Liver (tissue), 10 donors: Measurements from ENCODE around the gene EWSR1. TPM values are rescaled to one million over a fixed set of nuclear protein-coding genes. Genes with fewer than 3 reads are reported as not detected.

Source experiments
- DNase-seq: peaks from one replicate; pipeline ENCODE4 v3.0.0-alpha.2; 2017; ENCODE audit warnings: low spot score
- H3K27ac ChIP-seq, 2 donors: one replicate each; pipeline ENCODE4 v1.7.0; 2013; ENCODE audit warnings: inconsistent platforms in 2 of 2, low read length in 2 of 2, control low read depth in 1 of 2, low read depth in 1 of 2, mild to moderate bottlenecking in 1 of 2
- H3K27me3 ChIP-seq, 4 donors: one replicate each; pipeline versions ENCODE4 v1.6.1 to v1.7.0; 2013; ENCODE audit warnings: low read length in 3 of 4, inconsistent platforms in 1 of 4, mild to moderate bottlenecking in 1 of 4, moderate library complexity in 1 of 4; ENCODE audit not compliant: control insufficient read depth in 4 of 4, insufficient read depth in 4 of 4
- H3K36me3 ChIP-seq, 4 donors: one replicate each; pipeline versions ENCODE4 v1.6.1 to v1.7.0; 2013; ENCODE audit warnings: low read length in 3 of 4, mild to moderate bottlenecking in 3 of 4, low read depth in 1 of 4, moderate library complexity in 1 of 4; ENCODE audit not compliant: control insufficient read depth in 4 of 4, insufficient read depth in 3 of 4
- H3K4me1 ChIP-seq, 4 donors: one replicate each; pipeline versions ENCODE4 v1.6.1 to v1.7.0; 2013; ENCODE audit warnings: low read length in 3 of 4, mild to moderate bottlenecking in 3 of 4, moderate library complexity in 1 of 4; ENCODE audit not compliant: control insufficient read depth in 4 of 4, insufficient read depth in 4 of 4
- H3K4me3 ChIP-seq, 3 donors: one replicate each; pipeline versions ENCODE4 v1.6.1 to v1.7.0; 2013; ENCODE audit warnings: low read length in 3 of 3, control low read depth in 1 of 3, low read depth in 1 of 3, mild to moderate bottlenecking in 1 of 3
- H3K9ac ChIP-seq, 2 donors: one replicate each; pipeline ENCODE4 v1.7.0; 2013; ENCODE audit warnings: low read length in 2 of 2, mild to moderate bottlenecking in 2 of 2, moderate library complexity in 2 of 2, control low read depth in 1 of 2, low read depth in 1 of 2
- H3K9me3 ChIP-seq, 4 donors: one replicate each; pipeline versions ENCODE4 v1.6.1 to v1.7.0; 2013; ENCODE audit warnings: low read length in 3 of 4; ENCODE audit not compliant: control insufficient read depth in 4 of 4
- EGR1 ChIP-seq, 2 donors: IDR thresholded peaks; 2 replicates each; pipeline ENCODE4 v1.6.1; 2016 to 2018; ENCODE audit warnings: antibody characterized with exemption in 2 of 2, low read depth in 2 of 2
- FOXA1 ChIP-seq: IDR thresholded peaks from 2 replicates; pipeline ENCODE4 v1.6.1; 2016; ENCODE audit warnings: antibody characterized with exemption
- FOXA2 ChIP-seq: IDR thresholded peaks from 2 replicates; pipeline ENCODE4 v1.6.1; 2016; ENCODE audit warnings: antibody characterized with exemption
- GABPA ChIP-seq, 2 donors: IDR thresholded peaks in 1 of 2; conservative IDR thresholded peaks in 1 of 2; 2 replicates each; pipeline ENCODE4 v1.6.1; 2016; ENCODE audit warnings: antibody characterized with exemption in 2 of 2, mild to moderate bottlenecking in 1 of 2, moderate library complexity in 1 of 2
- HNF4A ChIP-seq, 2 donors: conservative IDR thresholded peaks; 2 replicates each; pipeline ENCODE4 v1.6.1; 2016; ENCODE audit warnings: antibody characterized with exemption in 2 of 2, mild to moderate bottlenecking in 2 of 2
- JUND ChIP-seq, 2 donors: IDR thresholded peaks; 2 replicates each; pipeline ENCODE4 v1.6.1; 2016; ENCODE audit warnings: antibody characterized with exemption in 2 of 2
- NR2F2 ChIP-seq: IDR thresholded peaks from 2 replicates; pipeline ENCODE4 v1.6.1; 2016; ENCODE audit warnings: antibody characterized with exemption
- RAD21 ChIP-seq, 2 donors: IDR thresholded peaks; 2 replicates each; pipeline ENCODE4 v1.6.1; 2016; ENCODE audit warnings: antibody characterized with exemption in 2 of 2, mild to moderate bottlenecking in 2 of 2
- RXRA ChIP-seq, 2 donors: IDR thresholded peaks; 2 replicates each; pipeline ENCODE4 v1.6.1; 2017 to 2018; ENCODE audit warnings: antibody characterized with exemption in 2 of 2, mild to moderate bottlenecking in 1 of 2
- TAF1 ChIP-seq: conservative IDR thresholded peaks from 2 replicates; pipeline ENCODE4 v1.6.1; 2016; ENCODE audit warnings: antibody characterized with exemption, mild to moderate bottlenecking
- YY1 ChIP-seq: IDR thresholded peaks from 2 replicates; pipeline ENCODE4 v1.6.1; 2016; ENCODE audit warnings: antibody characterized with exemption, mild to moderate bottlenecking
- WGBS: extraction: QIAGEN DNeasy Blood & Tissue Kit; methylation state at CpG from one replicate; pipeline ENCODE4 v1.1.7; 2013; 5-methylcytosine and 5-hydroxymethylcytosine counted together
- polyA plus RNA-seq, 2 donors: library from polyadenylated mRNA; stranded (reverse) in 1 of 2; unstranded in 1 of 2; fragments of 200-250 nt in 1 of 2; fragments of >200 nt in 1 of 2; fragmentation: Nextera tagmentation in 1 of 2; extraction: Ambion mirVana in 1 of 2; gene quantifications; one replicate each; pipeline versions ENCODE4 v1.2.1 to v1.2.3, GENCODE V29; 2013 to 2015
- small RNA-seq: library from RNA; depleted of rRNA; stranded (forward); fragments of <200 nt; gene quantifications from one replicate; pipeline ENCODE3, GENCODE V24; 2014
- total RNA-seq, 2 donors: library from RNA; depleted of rRNA; stranded (reverse); fragments of >200 nt; gene quantifications; one replicate each; pipeline ENCODE4 v1.2.3, GENCODE V29; 2014
- TF ChIP-seq, protein P1 (sequence below): IDR thresholded peaks from 2 replicates; pipeline ENCODE4 v1.6.1; 2016; ENCODE audit warnings: antibody characterized with exemption, mild to moderate bottlenecking
- TF ChIP-seq, protein P2 (sequence below): IDR thresholded peaks from 2 replicates; pipeline ENCODE4 v1.6.1; 2016; ENCODE audit warnings: antibody characterized with exemption
- TF ChIP-seq, protein P3 (sequence below): IDR thresholded peaks from 2 replicates; pipeline ENCODE4 v1.6.1; 2016; ENCODE audit warnings: antibody characterized with exemption
- TF ChIP-seq, protein P4 (sequence below): fragments of 150-350 bp; IDR thresholded peaks from 2 replicates; pipeline ENCODE4 v1.5.1; 2017; ENCODE audit warnings: improper control_type of control experiment, low read depth, low read length; ENCODE audit not compliant: missing input control
- TF ChIP-seq, protein P5 (sequence below): IDR thresholded peaks from 2 replicates; pipeline ENCODE4 v1.6.1; 2016; ENCODE audit warnings: antibody characterized with exemption
- donor health status: healthy.
- donor health status: healthy.
- donor health status: healthy.
- donor health status: healthy.
- donor health status: healthy.

EWSR1 gene
- total and polyA plus RNA-seq, 4 donors: 64.8 to 134 (median 78.3) TPM

DNA sequence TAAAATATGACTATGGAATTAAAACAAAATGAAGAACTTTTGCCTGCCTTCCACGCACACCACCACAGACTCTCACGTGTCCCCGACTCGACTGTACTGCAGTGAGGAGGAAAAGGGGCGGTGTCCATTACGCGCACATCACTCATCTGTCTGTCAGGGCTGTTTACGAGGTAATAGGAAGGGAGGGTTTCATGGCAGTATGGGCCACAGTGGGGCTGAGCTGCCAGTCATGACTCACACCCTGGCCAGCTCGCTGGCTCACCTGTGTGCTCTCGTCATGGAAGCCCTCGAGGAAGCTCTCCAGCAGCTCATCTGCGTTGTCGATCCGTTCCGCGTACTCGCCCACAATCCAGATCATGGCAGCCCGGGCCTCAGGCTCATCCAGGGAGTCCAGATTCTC is 80.9 kb downstream of the EWSR1 start:
- H3K27me3 ChIP-seq: no peaks in the 10 kb centered on the region
- TF ChIP-seq RXRA (IDR thresholded peaks at IDR 0.05): no peak
- no peak for TF ChIP-seq YY1
- no peak for TF ChIP-seq FOXA1
- TF ChIP-seq RAD21 (IDR thresholded peaks at IDR 0.05): no peak
- TF ChIP-seq JUND (IDR thresholded peaks at IDR 0.05): no peak
- no peak for TF ChIP-seq NR2F2
- TF ChIP-seq, protein P1, sequence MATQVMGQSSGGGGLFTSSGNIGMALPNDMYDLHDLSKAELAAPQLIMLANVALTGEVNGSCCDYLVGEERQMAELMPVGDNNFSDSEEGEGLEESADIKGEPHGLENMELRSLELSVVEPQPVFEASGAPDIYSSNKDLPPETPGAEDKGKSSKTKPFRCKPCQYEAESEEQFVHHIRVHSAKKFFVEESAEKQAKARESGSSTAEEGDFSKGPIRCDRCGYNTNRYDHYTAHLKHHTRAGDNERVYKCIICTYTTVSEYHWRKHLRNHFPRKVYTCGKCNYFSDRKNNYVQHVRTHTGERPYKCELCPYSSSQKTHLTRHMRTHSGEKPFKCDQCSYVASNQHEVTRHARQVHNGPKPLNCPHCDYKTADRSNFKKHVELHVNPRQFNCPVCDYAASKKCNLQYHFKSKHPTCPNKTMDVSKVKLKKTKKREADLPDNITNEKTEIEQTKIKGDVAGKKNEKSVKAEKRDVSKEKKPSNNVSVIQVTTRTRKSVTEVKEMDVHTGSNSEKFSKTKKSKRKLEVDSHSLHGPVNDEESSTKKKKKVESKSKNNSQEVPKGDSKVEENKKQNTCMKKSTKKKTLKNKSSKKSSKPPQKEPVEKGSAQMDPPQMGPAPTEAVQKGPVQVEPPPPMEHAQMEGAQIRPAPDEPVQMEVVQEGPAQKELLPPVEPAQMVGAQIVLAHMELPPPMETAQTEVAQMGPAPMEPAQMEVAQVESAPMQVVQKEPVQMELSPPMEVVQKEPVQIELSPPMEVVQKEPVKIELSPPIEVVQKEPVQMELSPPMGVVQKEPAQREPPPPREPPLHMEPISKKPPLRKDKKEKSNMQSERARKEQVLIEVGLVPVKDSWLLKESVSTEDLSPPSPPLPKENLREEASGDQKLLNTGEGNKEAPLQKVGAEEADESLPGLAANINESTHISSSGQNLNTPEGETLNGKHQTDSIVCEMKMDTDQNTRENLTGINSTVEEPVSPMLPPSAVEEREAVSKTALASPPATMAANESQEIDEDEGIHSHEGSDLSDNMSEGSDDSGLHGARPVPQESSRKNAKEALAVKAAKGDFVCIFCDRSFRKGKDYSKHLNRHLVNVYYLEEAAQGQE: no peak
- no peak for TF ChIP-seq EGR1 (IDR thresholded peaks at IDR 0.05; ENCODE audit: low read depth in 2 of 2)
- no peak for TF ChIP-seq HNF4A (conservative IDR thresholded peaks at IDR 0.05)
- TF ChIP-seq, protein P2, sequence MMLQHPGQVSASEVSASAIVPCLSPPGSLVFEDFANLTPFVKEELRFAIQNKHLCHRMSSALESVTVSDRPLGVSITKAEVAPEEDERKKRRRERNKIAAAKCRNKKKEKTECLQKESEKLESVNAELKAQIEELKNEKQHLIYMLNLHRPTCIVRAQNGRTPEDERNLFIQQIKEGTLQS: no peak
- TF ChIP-seq TAF1: no peak
- TF ChIP-seq, protein P3, sequence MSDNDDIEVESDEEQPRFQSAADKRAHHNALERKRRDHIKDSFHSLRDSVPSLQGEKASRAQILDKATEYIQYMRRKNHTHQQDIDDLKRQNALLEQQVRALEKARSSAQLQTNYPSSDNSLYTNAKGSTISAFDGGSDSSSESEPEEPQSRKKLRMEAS: no peak
- TF ChIP-seq, protein P4, sequence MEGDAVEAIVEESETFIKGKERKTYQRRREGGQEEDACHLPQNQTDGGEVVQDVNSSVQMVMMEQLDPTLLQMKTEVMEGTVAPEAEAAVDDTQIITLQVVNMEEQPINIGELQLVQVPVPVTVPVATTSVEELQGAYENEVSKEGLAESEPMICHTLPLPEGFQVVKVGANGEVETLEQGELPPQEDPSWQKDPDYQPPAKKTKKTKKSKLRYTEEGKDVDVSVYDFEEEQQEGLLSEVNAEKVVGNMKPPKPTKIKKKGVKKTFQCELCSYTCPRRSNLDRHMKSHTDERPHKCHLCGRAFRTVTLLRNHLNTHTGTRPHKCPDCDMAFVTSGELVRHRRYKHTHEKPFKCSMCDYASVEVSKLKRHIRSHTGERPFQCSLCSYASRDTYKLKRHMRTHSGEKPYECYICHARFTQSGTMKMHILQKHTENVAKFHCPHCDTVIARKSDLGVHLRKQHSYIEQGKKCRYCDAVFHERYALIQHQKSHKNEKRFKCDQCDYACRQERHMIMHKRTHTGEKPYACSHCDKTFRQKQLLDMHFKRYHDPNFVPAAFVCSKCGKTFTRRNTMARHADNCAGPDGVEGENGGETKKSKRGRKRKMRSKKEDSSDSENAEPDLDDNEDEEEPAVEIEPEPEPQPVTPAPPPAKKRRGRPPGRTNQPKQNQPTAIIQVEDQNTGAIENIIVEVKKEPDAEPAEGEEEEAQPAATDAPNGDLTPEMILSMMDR: no peak
- no peak for TF ChIP-seq GABPA (IDR thresholded peaks at IDR 0.05 in 1 of 2, conservative IDR thresholded peaks at IDR 0.05 in 1 of 2)
- TF ChIP-seq, protein P5, sequence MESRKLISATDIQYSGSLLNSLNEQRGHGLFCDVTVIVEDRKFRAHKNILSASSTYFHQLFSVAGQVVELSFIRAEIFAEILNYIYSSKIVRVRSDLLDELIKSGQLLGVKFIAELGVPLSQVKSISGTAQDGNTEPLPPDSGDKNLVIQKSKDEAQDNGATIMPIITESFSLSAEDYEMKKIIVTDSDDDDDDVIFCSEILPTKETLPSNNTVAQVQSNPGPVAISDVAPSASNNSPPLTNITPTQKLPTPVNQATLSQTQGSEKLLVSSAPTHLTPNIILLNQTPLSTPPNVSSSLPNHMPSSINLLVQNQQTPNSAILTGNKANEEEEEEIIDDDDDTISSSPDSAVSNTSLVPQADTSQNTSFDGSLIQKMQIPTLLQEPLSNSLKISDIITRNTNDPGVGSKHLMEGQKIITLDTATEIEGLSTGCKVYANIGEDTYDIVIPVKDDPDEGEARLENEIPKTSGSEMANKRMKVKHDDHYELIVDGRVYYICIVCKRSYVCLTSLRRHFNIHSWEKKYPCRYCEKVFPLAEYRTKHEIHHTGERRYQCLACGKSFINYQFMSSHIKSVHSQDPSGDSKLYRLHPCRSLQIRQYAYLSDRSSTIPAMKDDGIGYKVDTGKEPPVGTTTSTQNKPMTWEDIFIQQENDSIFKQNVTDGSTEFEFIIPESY: no peak
- TF ChIP-seq FOXA2: no peak
- H3K9me3 ChIP-seq: no peaks in the 10 kb centered on the region
- H3K4me3 ChIP-seq: no peak overlapping the region
- peaks cover 6 to 39% (median 23%) of the 10 kb centered on the region in 4 donors for H3K4me1 ChIP-seq
- H3K36me3 ChIP-seq: peaks cover 12 to 46% (median 33%) of the 10 kb centered on the region in 4 donors
- H3K27ac ChIP-seq: no peak overlapping the region
- 95% methylated on average over 18 of the region's 18 CpGs for WGBS
- no peak for DNase-seq
- no peak overlapping the region for H3K9ac ChIP-seq

Small RNAs within 50 kb of the gene (small RNA-seq; reads per million reads assigned to genes)
- gene MIR3653: not detected

Other genes with a start within 250 kb of the EWSR1 start
- gene C22orf31, start 206.4 kb upstream of the EWSR1 start, total RNA-seq: under 1 TPM in 1 of 2 donors, not detected in 1; 0.14 TPM
- gene C22orf31, start 206.4 kb upstream of the EWSR1 start, polyA plus RNA-seq: not detected
- 10 to 100 TPM in 1 of 2 donors, 1 to 10 TPM in 1; 5.4 to 22.6 TPM for gene KREMEN1, start 195.2 kb upstream of the EWSR1 start, total RNA-seq
- gene KREMEN1, start 195.2 kb upstream of the EWSR1 start, polyA plus RNA-seq: 1 to 10 TPM; 1.2 to 2.2 TPM
- 1 to 10 TPM; 1.8 to 8.9 TPM for gene EMID1, start 62.4 kb upstream of the EWSR1 start, total RNA-seq
- 1 to 10 TPM in 1 of 2 donors, under 1 TPM in 1; 0.89 to 2.4 TPM for gene EMID1, start 62.4 kb upstream of the EWSR1 start, polyA plus RNA-seq
- 10 to 100 TPM; 14.3 to 22.1 TPM for gene RHBDD3, start 287 bp upstream of the EWSR1 start, total RNA-seq
- 10 to 100 TPM; 14.5 to 26.5 TPM for gene RHBDD3, start 287 bp upstream of the EWSR1 start, polyA plus RNA-seq
- gene GAS2L1, start 38.4 kb downstream of the EWSR1 start, total RNA-seq: 10 to 100 TPM in 1 of 2 donors, 1 to 10 TPM in 1; 6.6 to 11.4 TPM
- gene GAS2L1, start 38.4 kb downstream of the EWSR1 start, polyA plus RNA-seq: 10 to 100 TPM in 1 of 2 donors, 1 to 10 TPM in 1; 4.0 to 11.2 TPM
- under 1 TPM; 0.75 to 0.79 TPM for gene RASL10A, start 47.4 kb downstream of the EWSR1 start, total RNA-seq
- under 1 TPM; 0.10 to 0.20 TPM for gene RASL10A, start 47.4 kb downstream of the EWSR1 start, polyA plus RNA-seq
- gene AP1B1, start 120.3 kb downstream of the EWSR1 start, total RNA-seq: 10 to 100 TPM; 54.9 to 63.4 TPM
- gene AP1B1, start 120.3 kb downstream of the EWSR1 start, polyA plus RNA-seq: 10 to 100 TPM; 17.6 to 33.0 TPM
- 1 to 10 TPM in 1 of 2 donors, not detected in 1; 1.0 TPM for gene RFPL1, start 170.3 kb downstream of the EWSR1 start, total RNA-seq
- 1 to 10 TPM in 1 of 2 donors, not detected in 1; 1.0 TPM for gene RFPL1, start 170.3 kb downstream of the EWSR1 start, polyA plus RNA-seq
- 1 to 10 TPM in 1 of 2 donors, under 1 TPM in 1; 0.17 to 1.6 TPM for gene NEFH, start 211.9 kb downstream of the EWSR1 start, total RNA-seq
- under 1 TPM; 0.04 to 0.25 TPM for gene NEFH, start 211.9 kb downstream of the EWSR1 start, polyA plus RNA-seq